ENCODE results near the gene CPSF7. TPM values are rescaled to one million over a fixed set of nuclear protein-coding genes. Genes with fewer than 3 reads are reported as not detected.

Gene CPSF7
- total RNA-seq, 2 donors from 2014 or later: 34.0 to 44.5 TPM

DNA sequence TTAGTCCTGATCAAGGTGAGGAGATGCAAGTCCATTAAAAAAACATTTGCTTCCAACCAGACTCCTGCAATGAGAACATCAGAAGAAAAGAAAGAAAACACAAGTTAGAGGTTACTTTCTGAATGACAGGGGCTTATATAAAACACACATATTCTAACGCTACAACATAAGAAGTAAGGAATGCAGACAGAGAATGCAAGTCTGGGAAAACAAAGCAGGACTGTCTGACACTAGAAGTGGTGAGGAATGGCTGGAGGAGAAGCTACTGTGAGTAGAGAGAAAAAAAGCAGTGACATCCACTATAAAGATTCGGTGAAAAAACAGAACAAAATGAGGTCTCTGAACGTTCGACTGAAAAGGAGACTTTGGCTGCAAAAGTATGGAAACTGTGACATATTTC lies 25.1 kb downstream of the CPSF7 start:
- peaks cover 7 to 37% of the 10 kb centered on the region in 2 donors for H3K36me3 ChIP-seq (replicated peaks in 1 of 2; ENCODE audit: insufficient read depth in 1 of 2, low read depth in 2 of 2)
- WGBS, 2 donors: 83 to 87% methylated on average over 4 of the region's 4 CpGs

DNA sequence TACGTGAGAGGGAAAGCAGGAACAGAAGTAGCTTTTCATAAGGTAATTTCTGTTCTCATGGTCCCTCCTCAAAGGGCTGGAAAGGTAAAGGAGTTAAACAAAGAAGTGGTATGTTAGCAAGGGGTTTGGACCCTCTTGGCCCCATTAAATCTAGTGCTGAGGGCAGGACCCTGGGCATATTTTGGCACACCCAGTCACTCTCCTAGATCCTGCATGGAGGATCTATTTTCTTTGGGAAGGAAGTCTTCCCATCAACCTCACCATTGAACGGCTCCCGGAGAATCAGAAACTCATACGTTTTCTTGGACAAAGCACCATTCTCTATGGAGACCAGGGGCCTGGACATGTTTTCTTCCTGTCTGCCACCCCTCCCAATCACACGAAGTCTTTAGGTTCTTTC lies 25.7 kb downstream of the CPSF7 start:
- TF ChIP-seq, protein P1, sequence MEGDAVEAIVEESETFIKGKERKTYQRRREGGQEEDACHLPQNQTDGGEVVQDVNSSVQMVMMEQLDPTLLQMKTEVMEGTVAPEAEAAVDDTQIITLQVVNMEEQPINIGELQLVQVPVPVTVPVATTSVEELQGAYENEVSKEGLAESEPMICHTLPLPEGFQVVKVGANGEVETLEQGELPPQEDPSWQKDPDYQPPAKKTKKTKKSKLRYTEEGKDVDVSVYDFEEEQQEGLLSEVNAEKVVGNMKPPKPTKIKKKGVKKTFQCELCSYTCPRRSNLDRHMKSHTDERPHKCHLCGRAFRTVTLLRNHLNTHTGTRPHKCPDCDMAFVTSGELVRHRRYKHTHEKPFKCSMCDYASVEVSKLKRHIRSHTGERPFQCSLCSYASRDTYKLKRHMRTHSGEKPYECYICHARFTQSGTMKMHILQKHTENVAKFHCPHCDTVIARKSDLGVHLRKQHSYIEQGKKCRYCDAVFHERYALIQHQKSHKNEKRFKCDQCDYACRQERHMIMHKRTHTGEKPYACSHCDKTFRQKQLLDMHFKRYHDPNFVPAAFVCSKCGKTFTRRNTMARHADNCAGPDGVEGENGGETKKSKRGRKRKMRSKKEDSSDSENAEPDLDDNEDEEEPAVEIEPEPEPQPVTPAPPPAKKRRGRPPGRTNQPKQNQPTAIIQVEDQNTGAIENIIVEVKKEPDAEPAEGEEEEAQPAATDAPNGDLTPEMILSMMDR (IDR thresholded peaks at IDR 0.05): no peak
- no peak for TF ChIP-seq POLR2A (IDR thresholded peaks at IDR 0.05)
- H3K4me3 ChIP-seq: no peak overlapping the region

More for the DNA sequence above, 25.1 kb downstream of the CPSF7 start:
- H3K27me3 ChIP-seq: no peaks in the 10 kb centered on the region
- DNase-seq (no peak), ATAC-seq (no peak)
- H3K9me3 ChIP-seq: no peaks in the 10 kb centered on the region
- H3K4me1 ChIP-seq: peaks cover 5% of the 10 kb centered on the region
- TF ChIP-seq, protein P1 (IDR thresholded peaks at IDR 0.05): no peak
- TF ChIP-seq POLR2A (IDR thresholded peaks at IDR 0.05): no peak
- intact Hi-C loops (cut with DNase I): no loop called here
- no peak overlapping the region for H3K4me3 ChIP-seq
- H3K27ac ChIP-seq: no peak overlapping the region

DNA sequence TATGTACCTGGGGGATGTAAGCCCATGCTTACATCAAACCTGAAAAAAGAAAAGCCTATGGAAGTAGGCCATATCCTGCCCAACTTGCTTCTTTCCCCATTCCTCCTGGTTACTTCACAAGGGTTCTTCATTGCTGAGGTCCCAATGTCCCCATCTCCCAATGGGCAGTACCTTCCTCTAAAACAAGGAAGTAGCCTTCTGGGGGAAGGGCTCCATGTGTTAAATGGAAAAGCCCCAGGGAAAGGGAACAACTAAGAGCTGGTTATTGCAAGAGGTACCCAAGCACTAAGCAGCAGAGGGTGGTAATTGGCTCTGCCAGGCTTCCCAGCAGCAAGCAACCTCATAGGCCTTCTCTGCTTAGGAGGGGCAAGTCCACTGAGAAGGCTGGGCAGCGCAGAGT lies 26.1 kb downstream of the CPSF7 start:
- 100% methylated on average over 1 of the region's 1 CpG for WGBS, 2 donors
- Histone ChIP-seq H3K4me3 (no peak overlapping the region), H3K4me1 (peaks cover 5% of the 10 kb centered on the region), H3K27me3 (no peaks in the 10 kb centered on the region), H3K36me3 (replicated peaks in 1 of 2; ENCODE audit: insufficient read depth in 1 of 2, low read depth in 2 of 2) (peaks cover 2 to 35% of the 10 kb centered on the region in 2 donors), H3K9me3 (no peaks in the 10 kb centered on the region), H3K27ac (no peak overlapping the region)
- DNase-seq: no peak
- no peak for ATAC-seq
- TF ChIP-seq POLR2A (IDR thresholded peaks at IDR 0.05): no peak
- TF ChIP-seq, protein P1 (IDR thresholded peaks at IDR 0.05): no peak
- intact Hi-C loops (cut with DNase I): no loop called here

More for the DNA sequence above, 25.7 kb downstream of the CPSF7 start:
- intact Hi-C loops (cut with DNase I): no loop called here
- H3K27ac ChIP-seq: no peak overlapping the region
- WGBS, 2 donors: 73 to 86% methylated on average over 5 of the region's 5 CpGs
- no peak for DNase-seq
- peaks cover 5% of the 10 kb centered on the region for H3K4me1 ChIP-seq
- no peaks in the 10 kb centered on the region for H3K9me3 ChIP-seq
- H3K27me3 ChIP-seq: no peaks in the 10 kb centered on the region
- peaks cover 6 to 34% of the 10 kb centered on the region in 2 donors for H3K36me3 ChIP-seq (replicated peaks in 1 of 2; ENCODE audit: insufficient read depth in 1 of 2, low read depth in 2 of 2)
- no peak for ATAC-seq

DNA sequence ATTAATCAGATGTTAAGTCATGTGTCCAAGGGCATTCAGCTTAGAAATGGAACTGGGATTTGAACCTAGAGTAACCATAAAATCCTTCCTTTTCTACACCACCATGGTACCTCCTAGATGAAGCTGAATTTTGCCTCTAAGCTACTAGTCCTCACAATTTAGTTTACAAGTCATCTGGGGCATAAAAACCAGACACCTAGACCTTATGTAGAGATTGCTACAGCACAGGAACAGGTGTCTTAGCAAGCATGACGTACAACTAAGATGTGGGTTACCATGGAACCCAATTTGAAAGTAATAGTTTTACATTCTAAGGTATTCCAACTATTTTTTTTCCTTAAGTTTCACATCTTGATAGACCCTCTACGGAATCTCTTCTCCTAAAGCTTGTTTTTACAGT lies 28.2 kb downstream of the CPSF7 start:
- TF ChIP-seq POLR2A (IDR thresholded peaks at IDR 0.05): no peak
- TF ChIP-seq, protein P1 (IDR thresholded peaks at IDR 0.05): no peak
- intact Hi-C loops (cut with DNase I): no loop called here
- Histone ChIP-seq H3K36me3 (replicated peaks in 1 of 2; ENCODE audit: insufficient read depth in 1 of 2, low read depth in 2 of 2) (peaks cover 0 to 32% of the 10 kb centered on the region in 2 donors), H3K27ac (peak overlapping the region in 1 of 4 donors; percentile 23), H3K4me1 (peaks cover 5% of the 10 kb centered on the region), H3K9me3 (no peaks in the 10 kb centered on the region), H3K27me3 (no peaks in the 10 kb centered on the region), H3K4me3 (no peak overlapping the region)
- no peak for ATAC-seq
- WGBS, 2 donors: 89 to 92% methylated on average over 2 of the region's 2 CpGs
- no peak for DNase-seq

DNA sequence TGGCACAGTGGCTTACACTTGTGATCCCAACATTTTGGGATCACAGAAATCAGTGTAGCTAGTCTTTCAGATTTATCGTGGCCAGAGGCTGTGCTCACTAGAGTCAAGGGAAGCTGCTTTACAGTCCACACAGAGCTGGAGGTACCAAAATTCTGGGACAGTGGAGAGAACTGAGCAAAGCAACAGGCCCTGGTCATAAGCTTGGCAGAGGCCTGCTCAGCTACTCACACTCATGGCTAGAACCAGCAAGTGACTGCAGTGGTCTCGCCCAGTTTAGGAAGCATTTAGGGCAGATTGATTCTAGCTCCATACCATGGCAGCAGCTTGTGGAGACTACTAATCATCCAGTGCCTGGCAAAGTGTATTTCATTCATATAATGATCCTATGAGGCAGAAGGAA lies 28.6 kb downstream of the CPSF7 start:
- peaks cover 0 to 32% of the 10 kb centered on the region in 2 donors for H3K36me3 ChIP-seq (replicated peaks in 1 of 2; ENCODE audit: insufficient read depth in 1 of 2, low read depth in 2 of 2)
- no peaks in the 10 kb centered on the region for H3K9me3 ChIP-seq
- peaks cover 5% of the 10 kb centered on the region for H3K4me1 ChIP-seq
- no peak overlapping the region for H3K27ac ChIP-seq
- no peak for DNase-seq
- 82 to 88% methylated on average over 2 of the region's 2 CpGs for WGBS, 2 donors
- intact Hi-C loops (cut with DNase I): no loop called here
- TF ChIP-seq, protein P1 (IDR thresholded peaks at IDR 0.05): no peak
- TF ChIP-seq POLR2A (IDR thresholded peaks at IDR 0.05): no peak
- H3K4me3 ChIP-seq: no peak overlapping the region
- H3K27me3 ChIP-seq: no peaks in the 10 kb centered on the region
- ATAC-seq: no peak

Data from body of pancreas (tissue), 4 donors.